AG09319 (cell line): ENCODE measurements around the gene CTRL.

Source experiments
- DNase-seq: peaks from one replicate; pipeline ENCODE4 v3.0.0-alpha.2; 2010; ENCODE audit warnings: low read depth; ENCODE audit errors: extremely low read depth
- TF ChIP-seq, protein P1 (sequence below): IDR thresholded peaks from 2 replicates; pipeline ENCODE4 v1.5.1; 2011; ENCODE audit warnings: low read depth, mild to moderate bottlenecking, inconsistent platforms, low read length, moderate library complexity

The CTRL gene

DNA sequence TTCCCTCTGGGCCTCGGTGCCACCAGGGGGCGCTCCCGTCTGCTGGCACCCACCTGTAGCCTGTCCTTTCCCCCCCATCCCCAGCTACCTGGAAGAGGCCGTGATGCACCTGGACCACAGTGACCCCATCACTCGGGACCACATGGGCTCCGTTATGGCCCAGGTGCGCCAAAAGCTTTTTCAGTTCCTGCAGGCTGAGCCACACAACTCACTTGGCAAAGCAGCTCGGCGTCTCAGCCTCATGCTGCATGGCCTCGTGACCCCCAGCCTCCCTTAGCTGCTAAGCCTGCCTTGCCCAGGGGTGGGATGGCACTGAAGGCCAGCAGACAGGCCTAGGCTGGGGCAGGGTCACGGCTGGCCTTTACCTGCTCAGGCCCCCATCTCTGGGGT is 47.8 kb downstream of the CTRL start:
- DNase-seq, result no peak
- TF ChIP-seq, protein P1, sequence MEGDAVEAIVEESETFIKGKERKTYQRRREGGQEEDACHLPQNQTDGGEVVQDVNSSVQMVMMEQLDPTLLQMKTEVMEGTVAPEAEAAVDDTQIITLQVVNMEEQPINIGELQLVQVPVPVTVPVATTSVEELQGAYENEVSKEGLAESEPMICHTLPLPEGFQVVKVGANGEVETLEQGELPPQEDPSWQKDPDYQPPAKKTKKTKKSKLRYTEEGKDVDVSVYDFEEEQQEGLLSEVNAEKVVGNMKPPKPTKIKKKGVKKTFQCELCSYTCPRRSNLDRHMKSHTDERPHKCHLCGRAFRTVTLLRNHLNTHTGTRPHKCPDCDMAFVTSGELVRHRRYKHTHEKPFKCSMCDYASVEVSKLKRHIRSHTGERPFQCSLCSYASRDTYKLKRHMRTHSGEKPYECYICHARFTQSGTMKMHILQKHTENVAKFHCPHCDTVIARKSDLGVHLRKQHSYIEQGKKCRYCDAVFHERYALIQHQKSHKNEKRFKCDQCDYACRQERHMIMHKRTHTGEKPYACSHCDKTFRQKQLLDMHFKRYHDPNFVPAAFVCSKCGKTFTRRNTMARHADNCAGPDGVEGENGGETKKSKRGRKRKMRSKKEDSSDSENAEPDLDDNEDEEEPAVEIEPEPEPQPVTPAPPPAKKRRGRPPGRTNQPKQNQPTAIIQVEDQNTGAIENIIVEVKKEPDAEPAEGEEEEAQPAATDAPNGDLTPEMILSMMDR, result peak; percentile 85

DNA sequence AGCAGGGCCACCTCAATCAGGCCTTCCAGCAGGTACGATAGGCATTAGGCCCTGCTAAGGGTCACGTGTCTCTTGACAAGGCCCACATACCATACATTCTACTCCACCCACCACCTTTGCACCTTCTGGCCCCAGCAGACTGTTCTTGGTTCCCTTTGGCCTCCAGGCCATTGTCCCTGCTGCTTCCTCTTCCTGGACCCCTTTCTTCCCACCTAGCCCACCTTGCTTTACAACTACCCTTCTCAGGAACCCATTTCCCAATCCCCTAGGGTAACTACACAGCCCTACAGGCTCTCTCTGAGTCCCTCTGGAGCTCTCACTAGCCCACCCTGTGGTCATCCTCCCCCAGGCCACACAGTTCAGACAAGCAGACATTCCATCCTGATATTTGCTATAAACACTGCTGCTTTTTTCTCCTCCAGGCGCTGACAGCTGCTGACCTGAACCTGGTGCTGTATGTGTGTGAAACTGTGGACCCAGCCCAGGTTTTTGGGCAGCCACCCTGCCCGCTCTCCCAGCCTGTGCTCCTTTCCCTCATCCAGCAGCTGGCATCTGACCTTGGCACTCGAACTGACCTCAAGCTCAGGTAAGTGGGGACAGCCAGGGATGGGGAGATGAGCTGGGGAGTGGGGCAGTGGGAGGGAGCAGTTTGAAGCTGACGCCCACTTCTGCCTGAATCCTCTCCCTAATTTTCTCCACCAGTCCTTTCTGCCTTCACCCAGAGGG is 48.4 kb downstream of the CTRL start:
- no peak for DNase-seq

DNA sequence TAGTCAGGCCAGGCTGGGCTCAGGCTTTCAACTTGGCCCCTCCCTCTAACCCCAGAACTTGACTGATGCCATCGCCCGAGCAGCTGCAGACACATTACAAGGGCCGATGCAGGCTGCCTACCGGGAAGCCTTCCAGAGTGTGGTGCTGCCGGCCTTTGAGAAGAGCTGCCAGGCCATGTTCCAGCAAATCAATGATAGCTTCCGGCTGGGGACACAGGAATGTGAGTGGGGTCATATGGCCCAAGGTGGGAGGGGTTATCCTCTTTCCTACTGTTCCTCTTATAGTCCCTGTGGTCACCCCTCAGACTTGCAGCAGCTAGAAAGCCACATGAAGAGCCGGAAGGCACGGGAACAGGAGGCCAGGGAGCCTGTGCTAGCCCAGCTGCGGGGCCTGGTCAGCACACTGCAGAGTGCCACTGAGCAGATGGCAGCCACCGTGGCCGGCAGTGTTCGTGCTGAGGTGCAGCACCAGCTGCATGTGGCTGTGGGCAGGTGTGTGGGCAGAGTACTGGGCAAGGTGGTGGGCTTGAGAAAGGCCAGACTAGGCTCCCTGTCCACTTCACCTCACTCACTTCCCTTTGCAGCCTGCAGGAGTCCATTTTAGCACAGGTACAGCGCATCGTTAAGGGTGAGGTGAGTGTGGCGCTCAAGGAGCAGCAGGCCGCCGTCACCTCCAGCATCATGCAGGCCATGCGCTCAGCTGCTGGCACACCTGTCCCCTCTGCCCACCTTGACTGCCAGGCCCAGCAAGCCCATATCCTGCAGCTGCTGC is 49.1 kb downstream of the CTRL start:
- DNase-seq, result no peak
- TF ChIP-seq, protein P1, result no peak

More for the DNA sequence above, 48.4 kb downstream of the CTRL start:
- TF ChIP-seq, protein P1, result no peak

GRCh38 chr16:67881621-67882161 is 50.0 kb downstream of the CTRL start:
- TF ChIP-seq, protein P1, result no peak
- DNase-seq, result no peak

DNA sequence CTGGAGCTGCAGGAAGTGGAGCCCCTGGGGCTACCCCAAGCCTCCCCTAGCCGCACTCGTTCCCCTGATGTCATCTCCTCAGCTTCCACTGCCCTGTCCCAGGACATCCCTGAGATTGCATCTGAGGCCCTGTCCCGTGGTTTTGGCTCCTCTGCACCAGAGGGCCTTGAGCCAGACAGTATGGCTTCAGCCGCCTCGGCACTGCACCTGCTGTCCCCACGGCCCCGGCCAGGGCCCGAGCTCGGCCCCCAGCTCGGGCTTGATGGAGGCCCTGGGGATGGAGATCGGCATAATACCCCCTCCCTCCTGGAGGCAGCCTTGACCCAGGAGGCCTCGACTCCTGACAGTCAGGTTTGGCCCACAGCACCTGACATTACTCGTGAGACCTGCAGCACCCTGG is 51.1 kb downstream of the CTRL start:
- TF ChIP-seq, protein P1, result no peak
- DNase-seq, result no peak

- DNase-seq, result no peak
- TF ChIP-seq, protein P1, result no peak
These were observed 51.7 kb downstream of the CTRL start for GRCh38 chr16:67879936-67880335.
